ENCODE measurements around the gene FAM120A.
"Not testable (repeated sequence)": the region's sequence is repeated elsewhere in the genome, so short reads cannot be mapped to it uniquely, and the experiment has no call there.

The FAM120A gene

DNA sequence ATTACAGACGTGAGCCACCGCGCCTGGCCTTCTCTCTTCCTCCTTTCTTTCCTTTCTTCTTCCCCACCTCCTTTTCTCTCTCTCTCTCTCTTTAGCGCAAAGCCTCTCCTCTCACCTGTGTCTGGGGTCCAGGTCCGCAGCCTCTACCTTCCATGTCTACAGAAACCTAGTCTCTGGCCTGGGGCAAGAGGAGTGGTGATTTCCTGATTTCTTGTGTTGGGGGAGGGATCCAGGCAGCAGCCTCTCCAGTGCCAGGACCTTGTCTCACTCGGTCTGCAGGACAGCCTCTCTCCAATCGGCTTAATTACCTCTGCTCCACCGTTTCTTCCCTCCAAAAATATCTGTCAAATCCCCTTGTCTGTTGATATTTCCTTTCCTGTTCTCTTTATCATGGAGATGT is 16.1 kb upstream of the FAM120A start:
- TF ChIP-seq, protein P1, sequence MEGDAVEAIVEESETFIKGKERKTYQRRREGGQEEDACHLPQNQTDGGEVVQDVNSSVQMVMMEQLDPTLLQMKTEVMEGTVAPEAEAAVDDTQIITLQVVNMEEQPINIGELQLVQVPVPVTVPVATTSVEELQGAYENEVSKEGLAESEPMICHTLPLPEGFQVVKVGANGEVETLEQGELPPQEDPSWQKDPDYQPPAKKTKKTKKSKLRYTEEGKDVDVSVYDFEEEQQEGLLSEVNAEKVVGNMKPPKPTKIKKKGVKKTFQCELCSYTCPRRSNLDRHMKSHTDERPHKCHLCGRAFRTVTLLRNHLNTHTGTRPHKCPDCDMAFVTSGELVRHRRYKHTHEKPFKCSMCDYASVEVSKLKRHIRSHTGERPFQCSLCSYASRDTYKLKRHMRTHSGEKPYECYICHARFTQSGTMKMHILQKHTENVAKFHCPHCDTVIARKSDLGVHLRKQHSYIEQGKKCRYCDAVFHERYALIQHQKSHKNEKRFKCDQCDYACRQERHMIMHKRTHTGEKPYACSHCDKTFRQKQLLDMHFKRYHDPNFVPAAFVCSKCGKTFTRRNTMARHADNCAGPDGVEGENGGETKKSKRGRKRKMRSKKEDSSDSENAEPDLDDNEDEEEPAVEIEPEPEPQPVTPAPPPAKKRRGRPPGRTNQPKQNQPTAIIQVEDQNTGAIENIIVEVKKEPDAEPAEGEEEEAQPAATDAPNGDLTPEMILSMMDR (IDR thresholded peaks at IDR 0.05; ENCODE audit: low read depth, low read length): no peak
- H3K4me3 ChIP-seq (replicated peaks in 1 of 2; ENCODE audit: low read depth in 2 of 2, low read length in 2 of 2): no peak overlapping the region
- no peak for DNase-seq (ENCODE audit: low read depth in 2 of 2)

DNA sequence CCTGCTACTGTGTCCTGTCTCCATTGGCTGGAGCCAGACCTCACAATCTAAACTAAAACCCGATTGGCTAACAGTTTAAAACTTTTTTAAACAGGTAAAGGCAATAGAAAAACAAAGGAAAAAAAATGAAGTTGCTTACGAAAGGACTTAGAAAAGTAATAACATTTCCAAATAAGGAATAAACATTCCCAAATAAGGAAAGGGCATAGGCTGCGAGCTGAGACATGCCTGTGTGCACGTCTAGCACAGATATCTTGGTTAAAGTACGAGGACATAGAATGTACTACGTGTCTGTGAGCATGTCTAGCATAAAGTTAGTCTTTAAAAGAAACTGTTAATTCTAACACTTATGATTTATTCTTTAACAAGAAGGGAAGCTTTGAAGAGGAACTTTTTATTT is 15.3 kb upstream of the FAM120A start:
- no peak for DNase-seq (ENCODE audit: low read depth in 2 of 2)
- no peak overlapping the region for H3K4me3 ChIP-seq (replicated peaks in 1 of 2; ENCODE audit: low read depth in 2 of 2, low read length in 2 of 2)
- TF ChIP-seq, protein P1 (IDR thresholded peaks at IDR 0.05; ENCODE audit: low read depth, low read length): no peak

DNA sequence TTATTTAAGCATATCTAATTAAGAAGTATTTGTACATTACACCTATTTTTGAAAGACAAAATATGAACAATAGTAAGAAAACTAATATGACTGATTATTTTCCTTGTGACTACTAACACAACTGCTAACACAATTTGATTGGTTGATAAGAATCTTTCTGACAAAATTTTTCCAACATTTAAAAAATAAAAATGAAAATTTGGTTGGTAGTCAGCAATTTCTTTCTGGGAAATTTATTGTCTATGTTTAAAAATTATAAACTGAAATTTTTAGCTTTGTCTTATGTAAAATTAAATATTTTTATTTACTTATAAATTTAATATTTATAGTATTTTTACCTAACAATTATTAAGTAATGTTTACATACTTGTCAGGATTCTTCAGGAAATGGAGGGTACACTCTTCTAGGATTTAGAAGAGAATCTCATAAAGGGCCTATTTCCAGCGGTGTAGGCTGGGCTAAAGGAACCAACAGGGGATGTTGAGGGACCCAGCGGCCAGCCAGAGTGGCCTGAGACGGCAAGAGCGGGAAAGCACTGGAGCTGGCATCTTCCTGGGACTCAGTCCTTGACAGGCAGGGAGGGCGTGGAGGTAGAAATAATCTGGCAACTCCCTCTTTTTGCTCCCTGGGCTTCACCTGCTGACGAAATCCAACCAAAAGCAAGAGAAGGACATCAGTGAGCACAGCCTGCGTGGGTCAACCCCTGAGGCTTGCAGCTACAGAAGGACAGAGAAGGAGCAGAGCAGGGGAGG is 14.7 kb upstream of the FAM120A start:
- TF ChIP-seq, protein P1 (IDR thresholded peaks at IDR 0.05; ENCODE audit: low read depth, low read length): no peak
- no peak for DNase-seq (ENCODE audit: low read depth in 2 of 2)

DNA sequence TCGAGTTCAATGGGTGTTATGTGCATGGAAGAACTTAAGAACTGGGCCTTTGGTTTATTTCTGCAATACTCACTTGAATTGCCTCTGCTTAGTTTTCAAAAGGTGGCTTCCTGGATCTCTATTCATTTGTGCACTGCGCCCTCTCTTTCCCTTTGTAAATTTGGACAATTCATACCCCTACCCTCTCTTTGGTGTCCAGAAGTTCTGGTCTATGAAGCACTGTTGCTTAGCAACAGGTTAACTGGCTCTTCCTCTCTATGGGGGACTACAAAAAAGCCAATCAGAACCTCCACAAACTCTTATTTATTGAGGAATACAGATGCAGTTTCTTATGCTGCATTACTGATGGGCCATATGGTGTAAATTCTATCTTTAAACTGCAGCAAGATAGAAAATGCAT is 13.5 kb upstream of the FAM120A start:
- H3K4me3 ChIP-seq (replicated peaks in 1 of 2; ENCODE audit: low read depth in 2 of 2, low read length in 2 of 2): no peak overlapping the region
- DNase-seq (ENCODE audit: low read depth in 2 of 2): no peak
- TF ChIP-seq, protein P1 (IDR thresholded peaks at IDR 0.05; ENCODE audit: low read depth, low read length): no peak

More for the DNA sequence above, 14.7 kb upstream of the FAM120A start:
- H3K4me3 ChIP-seq (replicated peaks in 1 of 2; ENCODE audit: low read depth in 2 of 2, low read length in 2 of 2): no peak overlapping the region

DNA sequence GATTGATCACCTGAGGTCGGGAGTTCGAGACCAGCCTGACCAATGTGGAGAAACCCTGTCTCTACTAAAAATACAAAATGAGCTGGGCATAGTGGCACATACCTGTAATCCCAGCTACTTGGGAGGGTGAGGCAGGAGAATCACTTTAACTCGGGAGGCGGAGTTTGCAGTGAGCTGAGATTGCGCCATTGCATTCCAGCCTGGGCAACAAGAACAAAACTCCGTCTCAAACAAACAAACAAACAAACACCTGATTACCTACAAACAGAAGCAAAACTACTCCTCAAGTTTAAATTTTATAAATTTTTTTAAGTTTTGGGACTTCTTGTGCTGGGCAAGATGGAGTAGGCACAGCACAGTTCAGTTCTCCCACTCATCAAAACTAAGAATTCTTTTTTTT is 12.2 kb upstream of the FAM120A start:
- DNase-seq (ENCODE audit: low read depth in 2 of 2); H3K4me3 ChIP-seq (replicated peaks in 1 of 2; ENCODE audit: low read depth in 2 of 2, low read length in 2 of 2): not testable (repeated sequence)

DNA sequence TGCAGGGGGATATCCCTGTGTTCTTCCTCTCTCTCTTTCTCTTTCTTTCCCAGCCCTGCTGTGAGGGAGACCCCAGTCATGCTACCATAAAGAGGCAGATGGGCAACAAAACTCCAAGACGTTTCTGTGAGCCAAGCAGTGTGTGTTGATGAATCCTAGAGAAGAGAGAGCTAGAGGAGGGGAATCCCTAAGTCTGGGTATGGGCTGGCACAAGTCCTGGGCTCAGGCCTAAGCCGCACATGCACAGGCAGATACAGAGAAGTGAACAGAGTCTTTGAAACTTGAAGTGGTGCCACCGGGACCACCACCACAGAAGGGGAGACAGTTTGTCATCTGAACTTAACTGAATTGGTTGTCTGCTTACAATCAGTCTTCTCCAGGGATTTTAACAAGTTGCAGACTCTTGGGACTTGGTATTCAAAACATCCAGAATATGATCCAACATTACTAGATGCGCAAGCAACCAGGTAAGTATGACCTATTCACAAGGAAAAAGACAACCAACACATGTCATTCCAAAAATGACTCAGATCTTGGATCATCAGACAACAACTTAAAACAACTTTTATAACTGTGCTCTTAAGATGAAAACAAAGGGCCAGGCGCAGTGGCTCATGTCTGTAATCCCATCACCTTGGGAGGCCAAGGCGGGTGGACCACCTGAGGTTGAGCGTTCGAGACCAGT is 10.4 kb upstream of the FAM120A start:
- TF ChIP-seq, protein P1 (IDR thresholded peaks at IDR 0.05; ENCODE audit: low read depth, low read length): no peak
- DNase-seq (ENCODE audit: low read depth in 2 of 2): no peak

DNA sequence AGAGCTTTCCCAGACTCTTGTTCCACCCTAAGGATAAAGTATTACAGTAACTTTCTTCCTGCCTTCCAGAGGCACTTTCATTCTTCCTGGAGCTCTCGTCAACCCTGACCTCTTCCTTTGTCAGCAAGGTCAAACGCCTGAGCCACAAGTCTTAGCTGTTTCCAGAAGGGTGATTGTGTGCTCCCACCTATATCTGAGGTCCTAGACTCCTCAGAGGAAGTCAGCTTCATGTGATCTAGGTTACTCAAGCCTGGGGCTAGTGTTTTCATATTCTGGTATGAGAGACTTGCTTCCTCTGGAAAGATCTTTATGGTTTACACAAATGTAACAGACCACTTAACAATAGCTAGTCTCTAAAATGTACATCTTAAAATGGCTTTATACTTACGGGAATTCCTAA is 5.4 kb upstream of the FAM120A start:
- no peak for DNase-seq (ENCODE audit: low read depth in 2 of 2)
- TF ChIP-seq, protein P1 (IDR thresholded peaks at IDR 0.05; ENCODE audit: low read depth, low read length): no peak
- no peak overlapping the region for H3K4me3 ChIP-seq (replicated peaks in 1 of 2; ENCODE audit: low read depth in 2 of 2, low read length in 2 of 2)

More for the DNA sequence above, 10.4 kb upstream of the FAM120A start:
- no peak overlapping the region for H3K4me3 ChIP-seq (replicated peaks in 1 of 2; ENCODE audit: low read depth in 2 of 2, low read length in 2 of 2)

Measured in cardiac fibroblast (primary cell).